HG02571 (cell line): Measurements from ENCODE around the gene C3orf20.
"Not testable (repeated sequence)": the region's sequence is repeated elsewhere in the genome, so short reads cannot be mapped to it uniquely, and the experiment has no call there.

Experiments used
- ATAC-seq: cut with Tn5 transposase; IDR thresholded peaks from one replicate; pipeline ENCODE4 v1.9.1; 2021; ENCODE audit warnings: mild to moderate bottlenecking, moderate library complexity; ENCODE audit not compliant: unreplicated experiment

The C3orf20 gene

DNA sequence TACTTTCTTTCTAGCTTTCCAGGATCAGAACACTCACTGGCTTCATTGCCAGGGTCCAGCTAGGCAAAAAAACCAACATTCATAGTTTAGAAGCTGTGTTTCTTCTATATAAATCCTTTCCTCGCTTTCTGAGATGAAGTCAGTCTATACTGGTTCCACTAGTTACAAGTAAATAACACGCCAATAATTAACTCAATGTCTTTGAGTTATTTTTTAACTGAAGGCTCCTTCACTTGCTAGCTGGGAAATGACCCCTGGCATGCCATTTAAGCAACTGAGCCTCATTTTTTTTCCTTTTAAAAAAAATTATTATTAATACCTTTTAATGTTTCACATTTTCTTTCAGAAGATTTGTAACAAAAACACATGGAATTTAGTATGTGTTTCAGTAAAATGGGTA is 25.5 kb upstream of the C3orf20 start:
- ATAC-seq = no peak

DNA sequence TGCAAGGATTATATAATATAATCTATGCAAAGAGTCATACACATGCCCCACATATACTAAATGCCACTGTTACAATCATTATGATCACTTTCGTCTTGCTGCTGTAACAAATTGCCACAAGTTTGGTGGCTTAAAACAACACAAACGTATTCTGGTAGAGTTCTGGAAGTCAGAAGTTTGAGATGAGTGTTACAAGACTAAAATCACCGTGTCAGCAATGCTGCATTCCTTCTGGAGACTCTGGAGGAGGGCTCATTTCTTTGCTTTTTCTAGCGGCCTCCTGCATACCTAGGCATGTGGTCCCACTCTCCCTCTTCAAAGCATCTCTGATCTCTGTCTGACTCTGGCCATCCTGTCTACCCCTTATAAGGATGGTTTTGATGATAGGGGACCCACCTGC is 24.7 kb upstream of the C3orf20 start:
- no peak for ATAC-seq

DNA sequence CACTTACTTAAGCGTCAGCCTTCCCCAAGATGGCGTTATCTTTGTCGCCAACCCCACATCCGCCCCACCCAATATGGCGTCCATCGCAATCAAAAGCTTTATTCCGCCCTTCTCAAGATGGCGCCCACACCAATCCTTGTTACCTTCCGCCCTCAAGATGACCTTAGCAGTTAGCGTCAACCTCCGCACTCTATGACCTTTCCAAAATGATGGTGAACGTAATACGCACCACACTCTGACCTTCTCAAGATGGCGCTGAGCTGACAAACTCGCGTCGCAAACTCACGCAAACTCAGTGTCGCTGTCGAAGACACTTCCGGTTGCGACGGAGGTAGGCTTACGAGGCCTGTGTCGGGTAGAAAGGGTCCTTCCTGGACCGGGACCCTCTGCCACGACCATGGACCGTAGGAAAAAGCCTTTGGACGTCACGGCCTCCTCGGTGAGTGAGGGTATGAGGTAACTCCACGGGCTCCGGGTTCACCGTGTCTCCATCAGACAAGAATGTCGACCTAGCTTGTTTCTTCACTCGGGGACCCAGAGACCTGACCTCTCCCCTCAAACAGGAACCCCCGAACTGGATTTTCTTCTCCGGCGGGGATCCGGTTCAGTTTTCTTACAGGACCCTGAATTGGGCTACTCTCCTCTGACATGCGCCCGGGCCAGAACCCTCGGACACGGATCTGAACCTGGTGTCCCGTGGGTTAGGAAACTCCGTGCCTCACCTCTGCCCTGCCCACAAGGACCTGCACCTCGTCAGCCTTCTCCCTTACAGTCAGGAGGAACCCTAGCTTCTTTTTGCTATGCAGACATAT is 23.3 kb upstream of the C3orf20 start, which contains the start of gene CCDC174:
TSS of gene CCDC174 (plus strand) at position 323 of the 812 bp plus-strand sequence. CDS start at position 398, 75 bp downstream.
- peak; percentile 99 for ATAC-seq

DNA sequence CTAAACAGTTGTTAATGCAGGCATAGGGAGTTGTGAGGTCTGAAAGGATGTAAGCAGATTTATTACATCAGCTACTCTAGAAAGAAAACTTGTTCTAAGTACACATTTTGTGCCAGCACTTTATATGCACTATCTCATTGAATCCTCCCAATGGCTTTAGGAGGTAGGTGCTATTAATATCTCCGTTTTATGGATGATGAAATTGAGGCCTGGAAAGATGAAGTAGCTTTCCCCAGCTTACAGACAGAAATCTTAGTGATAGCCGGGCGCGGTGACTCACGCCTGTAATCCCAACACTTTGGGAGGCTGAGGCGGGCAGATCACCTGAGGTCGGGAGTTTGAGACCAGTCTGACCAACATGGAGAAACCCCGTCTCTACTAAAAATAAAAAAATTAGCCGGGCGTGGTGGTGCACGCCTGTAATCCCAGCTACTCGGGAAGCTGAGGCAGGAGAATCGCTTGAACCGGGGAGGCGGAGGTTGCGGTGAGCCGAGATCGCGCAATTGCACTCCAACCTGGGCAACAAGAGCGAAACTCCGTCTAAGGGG is 22.5 kb upstream of the C3orf20 start:
- not testable (repeated sequence) for ATAC-seq

DNA sequence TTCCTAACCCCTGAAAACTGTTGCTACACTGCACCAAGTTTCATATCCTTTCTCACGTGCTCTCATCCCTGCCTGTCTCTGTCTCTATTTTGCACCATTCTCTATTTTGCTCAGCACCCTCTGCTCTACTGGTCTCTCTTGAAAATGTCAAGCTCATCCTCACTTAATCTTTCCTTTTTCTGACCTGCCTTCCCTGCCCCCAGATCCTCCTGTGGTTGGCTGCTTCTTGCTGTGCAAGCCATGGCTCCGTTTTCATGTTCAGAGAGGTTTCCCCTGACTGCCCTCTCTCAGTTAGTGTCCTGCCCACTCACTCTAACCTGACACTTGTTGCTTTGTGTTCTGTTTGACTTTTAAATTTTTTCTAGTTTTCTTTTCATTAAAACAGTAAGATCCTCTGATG is 17.4 kb upstream of the C3orf20 start:
- ATAC-seq = no peak

DNA sequence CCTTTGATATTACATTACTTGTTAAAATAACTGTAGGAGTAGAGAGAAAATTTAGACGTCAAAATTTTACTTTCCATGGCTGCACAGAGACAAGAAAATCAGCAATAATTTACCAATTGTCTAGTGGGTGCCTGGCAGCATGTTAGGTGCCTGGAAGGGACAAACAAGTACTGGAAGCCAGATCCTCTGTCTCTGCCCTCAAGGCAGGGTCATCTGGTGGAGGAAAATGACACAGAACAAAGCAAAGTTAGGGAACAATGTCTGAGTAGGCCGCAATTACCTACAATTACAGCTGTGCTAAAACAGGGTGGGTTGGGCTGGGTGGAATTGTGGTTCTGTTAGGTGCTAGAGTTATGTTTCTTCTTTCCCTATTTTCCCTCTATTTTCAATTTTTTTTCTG is 16.0 kb upstream of the C3orf20 start:
- no peak for ATAC-seq

DNA sequence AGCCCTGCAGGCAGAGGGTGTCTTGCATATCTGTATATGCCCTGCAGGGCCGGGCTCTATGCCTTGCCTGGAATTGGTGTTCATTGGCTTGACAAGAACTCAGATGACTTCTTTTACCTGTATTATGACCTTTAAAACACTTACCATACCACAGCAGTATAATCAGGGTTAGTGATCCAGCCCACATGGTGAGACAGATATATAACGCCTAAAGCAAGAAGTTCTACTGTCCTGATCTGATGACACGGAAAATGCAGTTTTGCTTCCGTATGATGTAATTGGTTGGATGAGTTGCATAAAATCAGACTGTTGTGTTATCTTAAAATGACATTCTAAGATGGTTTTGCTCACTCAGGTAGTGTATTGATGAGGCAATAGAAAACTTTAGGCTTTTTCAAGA is 14.0 kb upstream of the C3orf20 start:
- ATAC-seq = no peak

DNA sequence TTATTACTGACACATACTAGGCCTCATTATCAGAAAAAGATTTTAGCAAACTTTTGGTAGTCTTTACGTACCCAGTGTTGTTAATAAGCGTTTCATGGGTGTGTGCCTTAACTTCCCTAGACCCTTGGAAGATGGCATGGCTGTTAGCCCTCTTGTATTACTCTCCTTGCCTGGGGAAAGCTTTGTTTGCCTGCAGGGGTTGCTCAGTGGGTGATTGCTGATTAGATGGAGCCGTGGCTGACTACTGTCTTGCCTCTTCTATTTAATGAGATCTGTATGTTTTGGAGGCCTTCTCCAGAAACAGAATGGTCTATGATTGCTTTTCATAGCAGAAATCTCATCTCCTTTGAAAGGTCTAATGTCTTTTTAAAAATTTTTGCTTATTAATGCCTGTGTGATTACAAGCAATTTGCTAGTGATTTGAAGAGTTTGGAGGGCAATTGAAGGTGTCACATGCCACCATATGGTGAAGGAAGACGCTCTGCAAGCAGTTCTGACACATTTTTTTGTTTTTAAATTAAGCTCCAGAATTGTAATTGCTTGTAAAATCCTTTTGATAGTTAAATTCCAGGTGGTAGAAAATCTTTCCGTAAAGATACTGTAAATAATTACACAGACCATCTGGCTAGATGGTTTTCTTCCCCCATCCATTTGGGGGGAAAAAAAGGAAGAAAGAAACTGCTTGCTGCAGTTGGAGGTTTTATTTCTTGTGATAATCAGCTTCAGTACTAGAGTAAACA is 11.4 kb upstream of the C3orf20 start:
- ATAC-seq = no peak

DNA sequence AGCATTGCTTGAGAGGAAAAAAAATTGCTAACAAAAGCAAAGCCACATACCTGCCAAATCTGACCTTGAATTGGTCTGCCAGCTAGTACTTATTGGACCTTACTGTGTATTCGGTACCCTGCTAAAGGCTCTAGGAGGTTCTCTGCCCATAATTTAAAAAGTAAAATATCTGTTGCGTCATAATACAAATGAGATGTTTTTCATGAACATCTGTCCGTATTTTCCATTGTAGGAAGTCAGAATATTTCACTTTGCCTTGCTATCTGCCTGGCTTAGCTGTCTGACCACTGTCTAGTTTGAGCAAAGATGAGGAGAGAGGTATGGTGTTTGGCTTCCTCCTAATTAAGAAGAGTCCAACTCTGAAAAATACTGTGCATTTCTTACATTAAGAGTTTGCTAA is 10.8 kb upstream of the C3orf20 start:
- ATAC-seq = no peak

DNA sequence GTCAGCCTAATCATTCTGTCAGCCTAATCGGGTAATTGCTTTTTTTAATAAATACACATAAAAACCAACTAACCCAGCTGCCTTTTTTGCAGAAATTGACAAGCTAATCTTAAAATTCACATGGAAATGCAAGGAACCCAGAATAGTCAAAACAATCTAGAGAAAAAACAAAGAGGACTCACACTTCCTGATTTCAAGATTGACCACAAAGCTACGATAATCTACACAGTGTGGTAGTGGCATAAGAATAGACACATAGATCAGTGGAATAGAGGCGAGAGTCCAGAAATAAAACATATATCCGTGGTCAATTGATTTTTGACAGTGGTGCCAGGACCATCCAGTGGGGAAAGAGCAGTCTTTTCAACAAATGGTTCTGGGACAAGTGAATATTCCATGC is 2.4 kb upstream of the C3orf20 start:
- ATAC-seq = no peak

DNA sequence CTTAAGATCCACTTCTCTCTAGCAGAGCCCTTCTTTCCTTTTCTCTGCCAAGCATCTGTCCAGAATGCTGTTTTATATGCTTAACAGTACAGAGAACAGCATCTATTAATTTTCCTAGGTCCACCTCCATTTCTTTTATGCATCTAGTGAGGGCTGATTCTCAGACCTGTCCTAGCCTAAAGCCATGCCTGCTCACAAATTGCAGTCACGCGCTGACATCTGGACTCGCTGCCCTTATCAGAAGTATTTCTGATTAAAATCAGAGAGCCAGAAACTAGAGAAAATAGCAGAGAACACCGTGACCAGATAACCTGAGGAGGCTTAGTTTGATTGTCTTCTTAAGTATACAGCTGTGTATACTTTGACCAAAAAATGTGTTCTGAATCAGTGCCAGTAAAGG is 1.9 kb downstream of the C3orf20 start:
- no peak for ATAC-seq

DNA sequence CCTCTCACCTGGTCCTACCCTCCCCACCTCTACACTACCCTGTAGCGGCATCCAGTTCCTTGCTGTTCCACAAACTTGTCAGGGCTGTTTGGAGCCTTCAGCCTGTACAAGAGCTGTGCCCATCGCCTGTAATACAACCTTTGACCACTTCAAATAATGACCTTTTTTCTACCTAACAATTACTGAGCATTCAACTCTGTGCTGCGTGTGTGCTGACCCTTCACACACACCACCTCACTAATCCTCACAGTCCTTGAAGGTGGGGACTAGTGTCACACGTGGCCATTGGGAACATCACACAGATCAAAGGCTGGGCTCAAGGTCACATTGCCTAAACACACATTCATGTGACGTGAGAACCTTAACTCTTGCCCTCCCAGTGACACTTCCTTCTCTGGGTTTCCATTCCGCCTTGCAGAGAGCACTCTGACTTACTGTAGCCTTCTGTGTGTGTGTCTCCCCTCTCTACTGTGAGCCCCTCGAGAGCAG is 3.1 kb downstream of the C3orf20 start:
- no peak for ATAC-seq

DNA sequence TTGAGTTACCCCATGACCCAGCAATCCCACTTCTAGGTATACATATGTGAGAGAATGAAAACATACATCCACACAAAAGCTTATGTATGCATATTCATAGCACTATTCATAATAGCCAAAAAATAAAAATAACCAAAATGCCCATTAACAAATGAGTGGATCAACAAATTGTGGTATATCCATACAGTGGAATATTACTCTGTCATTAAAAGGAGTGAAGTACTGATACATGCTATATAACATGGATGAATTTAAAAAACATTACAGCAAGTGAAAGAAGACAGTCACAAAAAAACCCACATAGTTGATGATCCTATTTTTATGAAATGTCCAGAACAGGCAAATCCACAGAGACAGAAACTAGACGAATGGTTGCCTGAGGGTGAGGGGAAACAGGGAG is 5.2 kb downstream of the C3orf20 start:
- no peak for ATAC-seq

DNA sequence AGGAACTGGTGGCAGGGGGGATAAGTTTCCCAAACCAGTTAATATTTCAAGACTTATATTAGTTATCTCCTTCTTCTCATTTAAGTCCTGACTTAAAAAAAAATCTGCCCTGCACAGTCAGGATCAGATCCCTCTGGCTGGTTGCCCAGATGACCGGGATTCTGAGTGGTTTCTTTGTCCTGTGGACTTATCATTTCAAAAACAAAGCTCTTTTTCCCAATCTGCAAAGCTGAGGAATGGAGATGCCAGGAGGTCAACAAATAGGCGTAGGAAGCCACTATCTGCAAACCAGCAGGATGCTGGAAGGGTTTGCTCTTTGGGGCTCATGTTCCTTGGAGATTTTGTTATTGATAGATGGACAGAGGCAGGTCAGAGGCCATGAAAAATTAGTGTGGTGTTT is 5.8 kb downstream of the C3orf20 start:
- ATAC-seq = no peak

DNA sequence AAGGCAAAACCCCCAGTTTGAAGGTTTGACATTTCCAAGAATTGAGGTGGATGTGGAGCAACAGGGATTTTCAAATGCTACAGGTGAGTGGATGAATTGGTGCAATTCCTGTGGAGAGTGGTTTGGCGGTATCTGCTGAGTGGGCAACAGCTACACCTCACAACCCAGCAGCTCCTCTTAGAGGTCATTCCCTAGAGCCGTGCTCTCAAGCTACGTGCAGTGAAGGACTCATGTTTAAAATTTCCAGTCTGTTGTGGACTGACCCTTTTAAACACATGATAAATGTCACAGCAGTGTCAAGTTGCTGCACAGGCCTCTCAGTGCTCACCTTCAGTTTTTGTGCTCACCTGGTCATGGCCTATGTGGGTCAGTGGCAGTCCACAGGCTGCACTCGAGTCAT is 9.5 kb downstream of the C3orf20 start:
- ATAC-seq = no peak

DNA sequence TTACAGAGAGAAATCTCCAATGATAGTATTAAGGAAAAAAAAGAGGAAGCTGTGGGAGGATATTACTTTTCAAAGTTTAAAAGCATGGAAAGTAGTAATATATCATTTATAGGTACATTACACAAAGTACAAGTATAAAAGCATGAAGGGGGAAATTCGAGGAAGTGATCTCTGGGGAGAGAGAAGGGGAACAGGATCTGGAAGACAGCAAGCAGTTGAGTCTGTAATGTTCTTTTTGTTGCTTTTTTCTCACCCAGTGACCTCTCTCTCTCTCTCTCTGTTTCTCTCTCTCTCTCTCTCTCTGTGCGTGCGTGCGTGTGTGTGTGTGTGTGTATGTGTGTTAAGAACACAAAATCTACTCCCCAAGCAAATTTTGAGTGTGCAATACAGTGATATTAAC is 10.2 kb downstream of the C3orf20 start:
- no peak for ATAC-seq

DNA sequence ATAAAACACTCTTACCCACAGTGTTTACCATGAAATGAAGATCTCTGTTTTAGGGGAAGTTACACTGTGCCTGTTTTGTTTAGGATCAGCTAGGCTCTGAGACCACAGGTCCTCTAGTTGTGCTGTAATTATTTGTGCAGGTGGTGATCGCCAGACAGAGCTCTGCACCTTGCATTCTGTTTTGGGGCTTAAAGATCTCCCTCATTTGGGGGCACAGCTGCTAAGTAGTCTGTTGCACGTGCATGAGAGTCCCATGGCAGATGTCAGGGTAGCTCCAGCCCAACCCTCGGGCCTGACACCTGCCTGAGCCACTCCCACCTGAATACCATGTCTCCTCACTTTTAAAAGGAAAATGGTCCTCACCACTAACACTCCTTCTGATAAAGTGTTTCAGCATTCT is 12.4 kb downstream of the C3orf20 start:
- ATAC-seq = no peak

DNA sequence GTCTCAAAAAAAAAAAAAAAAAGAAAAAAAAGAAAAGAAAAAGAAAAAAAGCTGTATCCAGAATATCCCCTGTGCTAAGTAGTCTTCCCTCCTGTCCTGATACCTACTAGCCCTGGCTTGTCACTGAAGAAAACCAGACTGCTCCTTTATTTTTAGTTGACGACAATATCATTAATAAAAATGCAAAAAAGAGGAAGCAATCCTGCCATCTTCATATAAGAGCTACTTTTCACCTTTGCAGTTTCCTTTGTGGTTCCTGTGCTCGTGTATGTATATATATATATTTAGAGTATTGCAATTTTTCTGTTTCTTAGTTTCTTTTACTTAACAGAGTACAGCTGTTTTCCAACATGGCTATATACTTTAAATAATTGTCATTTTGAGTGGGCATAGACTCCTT is 13.6 kb downstream of the C3orf20 start:
- ATAC-seq = no peak

DNA sequence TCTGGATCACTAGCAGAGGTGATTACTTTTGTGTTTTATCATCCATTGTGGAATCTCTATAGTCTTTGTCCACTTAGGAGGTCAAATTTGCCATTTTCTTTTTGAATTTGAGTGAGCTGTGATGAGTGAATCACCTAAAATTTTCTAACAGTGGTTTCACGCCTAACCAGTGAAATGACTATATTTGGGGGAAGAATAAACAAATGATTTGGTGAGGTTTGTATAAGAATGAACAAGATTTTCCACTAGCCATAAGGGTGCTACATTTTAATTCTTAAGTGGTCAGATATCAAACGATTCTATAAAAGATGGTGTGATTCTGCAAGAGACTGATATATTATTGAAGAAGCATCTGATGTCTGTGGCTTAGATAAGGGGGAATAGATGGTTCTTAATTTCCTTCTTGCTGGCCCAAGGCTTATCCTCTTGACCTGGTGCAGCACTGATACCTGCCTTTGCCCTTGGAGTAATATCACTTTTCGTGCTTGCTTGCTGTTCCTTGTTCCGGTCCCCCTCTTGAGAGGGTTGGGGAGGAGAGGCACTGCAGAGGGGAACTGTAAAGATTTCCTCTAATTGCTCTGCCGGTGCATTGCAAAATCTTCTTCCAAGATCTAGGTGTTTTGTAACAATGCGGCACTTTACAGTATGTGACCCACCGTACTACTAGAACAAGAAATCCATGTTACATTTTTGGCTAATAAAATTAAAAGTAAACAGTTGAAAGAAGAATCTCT is 14.5 kb downstream of the C3orf20 start:
- no peak for ATAC-seq

DNA sequence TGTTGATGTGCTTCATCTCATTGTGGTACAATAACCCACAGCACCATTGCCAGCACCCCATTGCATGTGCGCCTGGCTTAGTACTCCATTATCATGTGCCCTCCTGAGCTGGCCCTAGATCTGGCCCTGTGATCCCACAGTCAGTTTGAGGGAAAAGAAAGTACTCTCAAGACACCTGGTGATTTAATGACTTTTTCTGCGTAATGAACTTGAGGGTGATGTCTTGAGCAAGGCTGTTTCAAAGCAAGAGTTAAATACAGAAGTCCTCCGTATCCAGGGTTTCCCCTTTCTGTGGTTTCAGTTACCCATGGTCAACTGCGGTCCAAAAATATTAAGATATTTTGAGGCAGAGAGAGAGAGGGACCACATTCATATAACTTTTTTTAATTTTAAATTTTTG is 16.3 kb downstream of the C3orf20 start:
- ATAC-seq = peak; percentile 43

DNA sequence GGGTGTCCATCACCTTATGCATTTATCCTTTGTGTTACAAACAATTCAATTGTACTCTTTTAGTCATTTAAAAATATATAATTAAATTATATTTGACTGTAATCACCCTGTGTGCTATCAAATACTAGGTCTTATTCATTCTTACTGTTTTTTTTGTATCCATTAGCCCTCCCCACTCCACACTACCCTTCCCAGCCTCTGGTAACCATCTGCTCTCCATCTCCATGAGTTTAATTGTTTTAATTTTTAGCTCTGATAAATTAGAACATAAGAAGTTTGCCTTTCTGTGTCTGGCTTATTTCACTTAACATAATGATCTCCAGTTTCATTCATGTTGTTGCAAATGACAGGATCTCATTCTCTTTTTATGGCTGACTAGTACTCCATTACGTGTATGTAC is 16.8 kb downstream of the C3orf20 start:
- no peak for ATAC-seq
